ENCODE results near the gene SCART1.

- TF ChIP-seq ZNF384 (IDR thresholded peaks at IDR 0.05; ENCODE audit: borderline replicate concordance, low read depth, low read length) (no peak), SP1 (IDR thresholded peaks at IDR 0.05; ENCODE audit: low read depth, low read length) (no peak), CTCF (IDR thresholded peaks at IDR 0.05 in 2 of 3, conservative IDR thresholded peaks at IDR 0.05 in 1 of 3; ENCODE audit: control insufficient read depth in 2 of 3, extremely low read depth in 1 of 3, insufficient read depth in 1 of 3, low read depth in 3 of 3, low read length in 3 of 3) (no peak), JUND (IDR thresholded peaks at IDR 0.05; ENCODE audit: low read depth, low read length) (no peak), NR2F1 (conservative IDR thresholded peaks at IDR 0.05) (no peak), BRCA1 (IDR thresholded peaks at IDR 0.05; ENCODE audit: low read depth, low read length) (no peak), BCLAF1 (IDR thresholded peaks at IDR 0.05) (no peak), MAX (IDR thresholded peaks at IDR 0.05; ENCODE audit: low read depth, low read length) (no peak), CREB1 (IDR thresholded peaks at IDR 0.05; ENCODE audit: low read depth) (no peak), POLR2AphosphoS5 (IDR thresholded peaks at IDR 0.05; ENCODE audit: low read length) (no peak), POLR2A (IDR thresholded peaks at IDR 0.05; ENCODE audit: low read depth, low read length) (peak; percentile 60), YY1 (IDR thresholded peaks at IDR 0.05; ENCODE audit: low read depth, low read length) (no peak)
Measured at GRCh38 chr10:133415752-133416151, 38.0 kb upstream of the SCART1 start.
